ENCODE results near the gene ABHD15.

ABHD15 gene

GRCh38 chr17:29573871-29574731 is 7.3 kb upstream of the ABHD15 start:
- DNase-seq (ENCODE audit: extremely low read depth, low read depth), result no peak
- TF ChIP-seq, protein P1, sequence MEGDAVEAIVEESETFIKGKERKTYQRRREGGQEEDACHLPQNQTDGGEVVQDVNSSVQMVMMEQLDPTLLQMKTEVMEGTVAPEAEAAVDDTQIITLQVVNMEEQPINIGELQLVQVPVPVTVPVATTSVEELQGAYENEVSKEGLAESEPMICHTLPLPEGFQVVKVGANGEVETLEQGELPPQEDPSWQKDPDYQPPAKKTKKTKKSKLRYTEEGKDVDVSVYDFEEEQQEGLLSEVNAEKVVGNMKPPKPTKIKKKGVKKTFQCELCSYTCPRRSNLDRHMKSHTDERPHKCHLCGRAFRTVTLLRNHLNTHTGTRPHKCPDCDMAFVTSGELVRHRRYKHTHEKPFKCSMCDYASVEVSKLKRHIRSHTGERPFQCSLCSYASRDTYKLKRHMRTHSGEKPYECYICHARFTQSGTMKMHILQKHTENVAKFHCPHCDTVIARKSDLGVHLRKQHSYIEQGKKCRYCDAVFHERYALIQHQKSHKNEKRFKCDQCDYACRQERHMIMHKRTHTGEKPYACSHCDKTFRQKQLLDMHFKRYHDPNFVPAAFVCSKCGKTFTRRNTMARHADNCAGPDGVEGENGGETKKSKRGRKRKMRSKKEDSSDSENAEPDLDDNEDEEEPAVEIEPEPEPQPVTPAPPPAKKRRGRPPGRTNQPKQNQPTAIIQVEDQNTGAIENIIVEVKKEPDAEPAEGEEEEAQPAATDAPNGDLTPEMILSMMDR (IDR thresholded peaks at IDR 0.05; ENCODE audit: low read depth, low read length), result no peak

- no peak for DNase-seq (ENCODE audit: extremely low read depth, low read depth)
- TF ChIP-seq, protein P1 (IDR thresholded peaks at IDR 0.05; ENCODE audit: low read depth, low read length), result no peak
Measured at GRCh38 chr17:29573558-29573869, 6.7 kb upstream of the ABHD15 start.

DNA sequence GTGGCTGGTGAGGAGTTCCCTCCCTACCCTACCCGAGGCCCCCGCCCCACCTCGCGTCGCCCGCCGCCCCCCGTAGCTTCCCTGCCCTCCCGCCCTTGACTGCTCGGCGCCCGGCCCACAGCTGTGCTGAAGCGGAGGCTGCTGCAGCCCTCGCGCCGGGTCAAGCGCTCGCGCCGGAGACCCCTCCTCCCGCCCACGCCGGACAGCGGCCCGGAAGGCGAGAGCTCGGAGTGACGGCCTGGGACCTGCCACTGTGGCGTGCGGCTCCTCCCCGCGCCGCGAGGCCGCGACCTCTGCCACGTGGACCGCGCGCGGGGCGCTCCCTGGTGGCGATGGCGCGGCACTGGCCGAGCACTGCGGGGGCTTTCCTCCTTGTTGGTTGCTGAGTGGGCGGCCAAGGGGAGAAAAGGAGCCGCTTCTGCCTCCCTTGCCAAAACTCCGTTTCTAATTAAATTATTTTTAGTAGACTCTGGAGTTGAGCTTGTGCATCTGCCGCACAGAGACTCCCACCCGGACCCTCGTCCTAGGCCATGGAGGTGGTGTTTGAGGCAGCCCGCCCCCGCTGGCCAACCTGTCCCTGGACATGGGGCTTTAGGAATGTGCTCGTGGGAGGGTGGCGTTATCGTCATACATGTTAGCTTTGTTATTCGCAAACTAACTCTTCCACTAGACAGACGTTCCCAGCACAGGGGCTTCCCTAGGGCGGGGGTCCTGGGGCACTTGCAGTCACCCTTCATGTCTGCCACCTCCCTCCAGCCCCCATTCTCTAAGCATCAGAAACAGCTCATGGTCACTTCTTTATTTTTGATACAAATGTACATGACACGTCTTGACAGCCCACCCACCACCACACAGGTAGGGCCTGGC is 6.1 kb upstream of the ABHD15 start:
- no peak for DNase-seq (ENCODE audit: extremely low read depth, low read depth)
- TF ChIP-seq, protein P1 (IDR thresholded peaks at IDR 0.05; ENCODE audit: low read depth, low read length), result peak; percentile 54

DNA sequence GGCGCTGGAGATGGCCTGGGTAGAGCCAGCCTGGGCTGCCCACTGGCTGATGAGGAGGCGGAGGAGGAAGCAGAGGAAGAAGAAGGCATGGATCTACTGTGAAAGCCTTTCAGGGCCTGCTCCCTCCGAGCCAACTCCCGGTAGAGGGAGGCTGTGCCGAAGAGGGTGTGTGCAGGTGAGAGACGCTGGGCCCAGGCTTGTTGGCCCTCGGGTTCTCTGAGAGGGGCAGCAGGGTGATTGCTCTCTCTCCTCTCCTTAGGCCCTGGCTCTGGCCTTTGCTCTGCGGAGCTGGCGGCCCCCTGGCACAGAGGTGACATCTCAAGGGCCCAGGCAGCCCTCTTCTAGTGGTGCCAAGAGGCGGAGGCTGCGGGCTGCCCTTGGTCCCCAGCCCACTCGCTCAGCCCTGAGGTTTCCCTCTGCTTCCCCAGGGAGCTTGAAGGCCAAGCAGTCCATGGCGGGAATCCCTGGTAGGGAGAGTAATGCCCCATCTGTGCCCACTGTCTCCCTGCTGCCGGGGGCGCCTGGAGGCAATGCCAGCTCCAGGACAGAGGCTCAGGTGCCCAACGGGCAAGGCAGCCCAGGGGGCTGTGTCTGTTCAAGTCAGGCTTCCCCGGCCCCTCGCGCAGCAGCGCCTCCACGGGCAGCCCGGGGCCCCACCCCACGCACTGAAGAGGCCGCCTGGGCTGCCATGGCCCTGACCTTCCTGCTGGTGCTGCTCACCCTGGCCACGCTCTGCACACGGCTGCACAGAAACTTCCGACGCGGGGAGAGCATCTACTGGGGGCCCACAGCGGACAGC is 5.2 kb upstream of the ABHD15 start:
- no peak for DNase-seq (ENCODE audit: extremely low read depth, low read depth)
- TF ChIP-seq, protein P1 (IDR thresholded peaks at IDR 0.05; ENCODE audit: low read depth, low read length), result no peak; the same call in 1 of the 2 replicates

- no peak for DNase-seq (ENCODE audit: extremely low read depth, low read depth)
- TF ChIP-seq, protein P1 (IDR thresholded peaks at IDR 0.05; ENCODE audit: low read depth, low read length), result no peak
Measured at GRCh38 chr17:29571486-29571882, 4.6 kb upstream of the ABHD15 start.

GRCh38 chr17:29570521-29570920 is 3.7 kb upstream of the ABHD15 start:
- TF ChIP-seq, protein P1 (IDR thresholded peaks at IDR 0.05; ENCODE audit: low read depth, low read length), result no peak
- no peak for DNase-seq (ENCODE audit: extremely low read depth, low read depth)
